Inflammatory macrophage (primary cell): Measurements from ENCODE around the gene EIF2B4.
"Not testable (repeated sequence)": the region's sequence is repeated elsewhere in the genome, so short reads cannot be mapped to it uniquely, and the experiment has no call there.

Experiments
- DNase-seq, 2 donors: peaks; one replicate each; pipeline ENCODE4 v3.0.0-alpha.2; 2020 to 2022

Gene EIF2B4

GRCh38 chr2:27377618-27378095 is 7.5 kb upstream of the EIF2B4 start:
- no peak for DNase-seq

GRCh38 chr2:27376866-27377617 is 6.9 kb upstream of the EIF2B4 start:
- DNase-seq = no peak

GRCh38 chr2:27376151-27376865 is 6.2 kb upstream of the EIF2B4 start:
- no peak for DNase-seq

- DNase-seq = no peak
These were observed 5.5 kb upstream of the EIF2B4 start for GRCh38 chr2:27375513-27376099.

- no peak for DNase-seq
These were observed 3.4 kb upstream of the EIF2B4 start for GRCh38 chr2:27373567-27373966.

- no peak for DNase-seq
These were observed 2.8 kb upstream of the EIF2B4 start for GRCh38 chr2:27372937-27373336.

GRCh38 chr2:27370816-27371620 is 880 bp upstream of the EIF2B4 start:
- DNase-seq = peak; percentile 92 to 93

- peak; percentile 46 to 60 for DNase-seq
These were observed 590 bp downstream of the EIF2B4 start for GRCh38 chr2:27369471-27370025.

- DNase-seq = no peak
These were observed 6.2 kb downstream of the EIF2B4 start for GRCh38 chr2:27363933-27364332.

- DNase-seq = no peak
These were observed 7.3 kb downstream of the EIF2B4 start for GRCh38 chr2:27362678-27363420.

- DNase-seq = peak; percentile 97 to 98
These were observed 13.6 kb downstream of the EIF2B4 start, which contains the start of gene GTF3C2 for GRCh38 chr2:27356382-27357181. TSS of gene GTF3C2 (minus strand) at chr2:27356764. CDS start at chr2:27343554, 13,210 bp downstream.

- peak; percentile 85 to 92 for DNase-seq
These were observed 14.1 kb downstream of the EIF2B4 start for GRCh38 chr2:27356056-27356381.

GRCh38 chr2:27354597-27354927 is 15.6 kb downstream of the EIF2B4 start:
- DNase-seq = no peak

GRCh38 chr2:27353762-27354596 is 16.2 kb downstream of the EIF2B4 start:
- DNase-seq = peak; percentile 28 to 40

GRCh38 chr2:27353386-27353761 is 16.8 kb downstream of the EIF2B4 start:
- not testable (repeated sequence) for DNase-seq

- DNase-seq = no peak
These were observed 18.1 kb downstream of the EIF2B4 start for GRCh38 chr2:27351802-27352598.

- no peak for DNase-seq
These were observed 19.9 kb downstream of the EIF2B4 start for GRCh38 chr2:27350106-27350693.

GRCh38 chr2:27347641-27348040 is 22.5 kb downstream of the EIF2B4 start:
- DNase-seq = no peak

GRCh38 chr2:27336173-27336572 is 34.0 kb downstream of the EIF2B4 start:
- DNase-seq = no peak
